GM10248 (cell line): Measurements from ENCODE around the gene TRAPPC6A.

Experiments
- CTCF ChIA-PET: fragments of 300-600 bp; sonication (Branson Sonifier 250); formaldehyde crosslinking; extraction: SDS; loops from one replicate; lab custom pipeline; 2021; ENCODE audit warnings: antibody characterized with exemption; lab: Yijun Ruan, JAX
- POLR2A ChIA-PET: fragments of 350-650 bp; sonication (Branson Sonifier 250); formaldehyde crosslinking; extraction: SDS; loops from one replicate; lab custom pipeline; 2020; ENCODE audit warnings: antibody characterized with exemption; lab: Yijun Ruan, JAX
- DNase-seq: peaks from one replicate; pipeline ENCODE4 v3.0.0; 2012; ENCODE audit errors: extremely low spot score
- TF ChIP-seq, protein P1 (sequence below): IDR thresholded peaks from 2 replicates; pipeline ENCODE4 v1.5.1; 2012; ENCODE audit warnings: mild to moderate bottlenecking, low read depth; ENCODE audit errors: extremely low read depth, missing control alignments, control extremely low read depth

Gene TRAPPC6A

GRCh38 chr19:45217957-45218334 is 39.9 kb upstream of the TRAPPC6A start:
- ChIA-PET CTCF (no interaction called here), POLR2A (no interaction called here)
- TF ChIP-seq, protein P1, sequence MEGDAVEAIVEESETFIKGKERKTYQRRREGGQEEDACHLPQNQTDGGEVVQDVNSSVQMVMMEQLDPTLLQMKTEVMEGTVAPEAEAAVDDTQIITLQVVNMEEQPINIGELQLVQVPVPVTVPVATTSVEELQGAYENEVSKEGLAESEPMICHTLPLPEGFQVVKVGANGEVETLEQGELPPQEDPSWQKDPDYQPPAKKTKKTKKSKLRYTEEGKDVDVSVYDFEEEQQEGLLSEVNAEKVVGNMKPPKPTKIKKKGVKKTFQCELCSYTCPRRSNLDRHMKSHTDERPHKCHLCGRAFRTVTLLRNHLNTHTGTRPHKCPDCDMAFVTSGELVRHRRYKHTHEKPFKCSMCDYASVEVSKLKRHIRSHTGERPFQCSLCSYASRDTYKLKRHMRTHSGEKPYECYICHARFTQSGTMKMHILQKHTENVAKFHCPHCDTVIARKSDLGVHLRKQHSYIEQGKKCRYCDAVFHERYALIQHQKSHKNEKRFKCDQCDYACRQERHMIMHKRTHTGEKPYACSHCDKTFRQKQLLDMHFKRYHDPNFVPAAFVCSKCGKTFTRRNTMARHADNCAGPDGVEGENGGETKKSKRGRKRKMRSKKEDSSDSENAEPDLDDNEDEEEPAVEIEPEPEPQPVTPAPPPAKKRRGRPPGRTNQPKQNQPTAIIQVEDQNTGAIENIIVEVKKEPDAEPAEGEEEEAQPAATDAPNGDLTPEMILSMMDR = no peak
- DNase-seq = no peak

GRCh38 chr19:45217193-45217956 is 39.3 kb upstream of the TRAPPC6A start:
- TF ChIP-seq, protein P1 = no peak
- DNase-seq = no peak
- CTCF ChIA-PET = no interaction called here
- POLR2A ChIA-PET = no interaction called here

GRCh38 chr19:45216667-45217066 is 38.6 kb upstream of the TRAPPC6A start:
- DNase-seq = no peak
- TF ChIP-seq, protein P1 = no peak
- POLR2A ChIA-PET = no interaction called here
- CTCF ChIA-PET = no interaction called here

- ChIA-PET CTCF (interaction anchor here (1.4 kb wide), 1 partner anchor 28 kb away, joined by 3 read pairs; no protein-coding TSS in a partner anchor), POLR2A (no interaction called here)
- TF ChIP-seq, protein P1 = no peak
- DNase-seq = no peak
These were observed 37.6 kb upstream of the TRAPPC6A start for GRCh38 chr19:45215391-45216191.

- POLR2A ChIA-PET = no interaction called here
- CTCF ChIA-PET = no interaction called here
- DNase-seq = no peak
- TF ChIP-seq, protein P1 = no peak
These were observed 35.0 kb upstream of the TRAPPC6A start for GRCh38 chr19:45213031-45213430.

- TF ChIP-seq, protein P1 = no peak
- POLR2A ChIA-PET = no interaction called here
- no peak for DNase-seq
- CTCF ChIA-PET = interaction anchor here (1.2 kb wide), 1 partner anchor 18 kb away, joined by 3 read pairs; no protein-coding TSS in a partner anchor
These were observed 33.8 kb upstream of the TRAPPC6A start for GRCh38 chr19:45211751-45212381.
